ENCODE results near the gene GLI2.

Gene GLI2

GRCh38 chr2:120738117-120738516, 2.4 kb downstream of the GLI2 start:
- no peak for DNase-seq (ENCODE audit: low spot score)

GRCh38 chr2:120738786-120739437, 3.2 kb downstream of the GLI2 start:
- no peak for DNase-seq (ENCODE audit: low spot score)

GRCh38 chr2:120739438-120740090, 3.9 kb downstream of the GLI2 start:
- DNase-seq (ENCODE audit: low spot score): no peak

- DNase-seq (ENCODE audit: low spot score): no peak
Measured at GRCh38 chr2:120740375-120740764, 4.7 kb downstream of the GLI2 start.

- DNase-seq (ENCODE audit: low spot score): no peak
Measured at GRCh38 chr2:120740765-120741524, 5.3 kb downstream of the GLI2 start.

- DNase-seq (ENCODE audit: low spot score): no peak
Measured at GRCh38 chr2:120741571-120742561, 6.2 kb downstream of the GLI2 start.

GRCh38 chr2:120743657-120744056, 8.0 kb downstream of the GLI2 start:
- DNase-seq (ENCODE audit: low spot score): no peak

GRCh38 chr2:120744817-120745216, 9.1 kb downstream of the GLI2 start:
- no peak for DNase-seq (ENCODE audit: low spot score)

- DNase-seq (ENCODE audit: low spot score): no peak
Measured at GRCh38 chr2:120745420-120746111, 9.9 kb downstream of the GLI2 start.

- DNase-seq (ENCODE audit: low spot score): no peak
Measured at GRCh38 chr2:120746144-120746543, 10.5 kb downstream of the GLI2 start.

- no peak for DNase-seq (ENCODE audit: low spot score)
Measured at GRCh38 chr2:120747281-120747680, 11.6 kb downstream of the GLI2 start.

- no peak for DNase-seq (ENCODE audit: low spot score)
Measured at GRCh38 chr2:120747706-120748105, 12.0 kb downstream of the GLI2 start.

- DNase-seq (ENCODE audit: low spot score): no peak
Measured at GRCh38 chr2:120748310-120748709, 12.6 kb downstream of the GLI2 start.

GRCh38 chr2:120748741-120749140, 13.1 kb downstream of the GLI2 start:
- no peak for DNase-seq (ENCODE audit: low spot score)

GRCh38 chr2:120749506-120750431, 14.1 kb downstream of the GLI2 start:
- DNase-seq (ENCODE audit: low spot score): no peak

GRCh38 chr2:120750488-120751210, 15.0 kb downstream of the GLI2 start:
- no peak for DNase-seq (ENCODE audit: low spot score)

GRCh38 chr2:120751553-120751952, 15.9 kb downstream of the GLI2 start:
- DNase-seq (ENCODE audit: low spot score): no peak

GRCh38 chr2:120754067-120754960, 18.6 kb downstream of the GLI2 start:
- no peak for DNase-seq (ENCODE audit: low spot score)

All from globus pallidus (tissue), 1 donor.